Measurements from ENCODE around the gene SNN.

Gene SNN

GRCh38 chr16:11635113-11635652, 33.1 kb upstream of the SNN start:
- DNase-seq (ENCODE audit: low read depth), result no peak

GRCh38 chr16:11635679-11636171, 32.5 kb upstream of the SNN start:
- no peak for DNase-seq (ENCODE audit: low read depth)

- no peak for DNase-seq (ENCODE audit: low read depth)
These were observed 32.0 kb upstream of the SNN start for GRCh38 chr16:11636172-11636721.

GRCh38 chr16:11637320-11637719, 30.9 kb upstream of the SNN start:
- DNase-seq (ENCODE audit: low read depth), result no peak

GRCh38 chr16:11638140-11638539, 30.1 kb upstream of the SNN start:
- DNase-seq (ENCODE audit: low read depth), result no peak

GRCh38 chr16:11639008-11639562, 29.2 kb upstream of the SNN start:
- no peak for DNase-seq (ENCODE audit: low read depth)

- no peak for DNase-seq (ENCODE audit: low read depth)
These were observed 28.0 kb upstream of the SNN start for GRCh38 chr16:11639925-11640899.

- no peak for DNase-seq (ENCODE audit: low read depth)
These were observed 27.1 kb upstream of the SNN start for GRCh38 chr16:11640987-11641817.

GRCh38 chr16:11642765-11643116, 25.5 kb upstream of the SNN start:
- DNase-seq (ENCODE audit: low read depth), result no peak

- no peak for DNase-seq (ENCODE audit: low read depth)
These were observed 19.0 kb upstream of the SNN start for GRCh38 chr16:11649276-11649675.

GRCh38 chr16:11650641-11651591, 17.3 kb upstream of the SNN start:
- DNase-seq (ENCODE audit: low read depth), result no peak

GRCh38 chr16:11651796-11652195, 16.5 kb upstream of the SNN start:
- no peak for DNase-seq (ENCODE audit: low read depth)

GRCh38 chr16:11655655-11656054, 12.6 kb upstream of the SNN start:
- DNase-seq (ENCODE audit: low read depth), result no peak

GRCh38 chr16:11657556-11657955, 10.7 kb upstream of the SNN start:
- no peak for DNase-seq (ENCODE audit: low read depth)

- DNase-seq (ENCODE audit: low read depth), result no peak
These were observed 9.2 kb upstream of the SNN start for GRCh38 chr16:11658896-11659708.

GRCh38 chr16:11660565-11660964, 7.7 kb upstream of the SNN start:
- DNase-seq (ENCODE audit: low read depth), result no peak

- DNase-seq (ENCODE audit: low read depth), result no peak
These were observed 5.7 kb upstream of the SNN start for GRCh38 chr16:11662582-11662981.

- DNase-seq (ENCODE audit: low read depth), result no peak
These were observed 3.2 kb upstream of the SNN start for GRCh38 chr16:11665071-11665491.

GRCh38 chr16:11666103-11667055, 1.9 kb upstream of the SNN start:
- DNase-seq (ENCODE audit: low read depth), result no peak

Data from CMK (cell line).